ENCODE measurements around the gene PFKFB3. TPM values are rescaled to one million over a fixed set of nuclear protein-coding genes. Genes with fewer than 3 reads are reported as not detected.
"Not testable (repeated sequence)": the region's sequence is repeated elsewhere in the genome, so short reads cannot be mapped to it uniquely, and the experiment has no call there.

PFKFB3 gene
- total RNA-seq, 2 donors from 2014 or later: 23.4 to 70.7 TPM

GRCh38 chr10:6204063-6204340 is 1.3 kb downstream of the PFKFB3 start:
- no peak for TF ChIP-seq CTCF (IDR thresholded peaks at IDR 0.05)
- H3K27me3 ChIP-seq: no peaks in the 10 kb centered on the region
- peak overlapping the region; percentile 56 to 58 for H3K9ac ChIP-seq (ENCODE audit: low read depth in 2 of 2, low read length in 2 of 2)
- H3K4me3 ChIP-seq: peak overlapping the region; percentile 75
- H3K27ac ChIP-seq: peak overlapping the region; percentile 35
- intact Hi-C loops (cut with DNase I): loop anchor here (5.0 kb wide), 1 partner anchor 42 kb away; no protein-coding TSS in a partner anchor
- H3K4me1 ChIP-seq: peaks cover 11% of the 10 kb centered on the region
- no peaks in the 10 kb centered on the region for H3K9me3 ChIP-seq
- H3K36me3 ChIP-seq: no peaks in the 10 kb centered on the region
- peak; percentile 59 for DNase-seq

- intact Hi-C loops (cut with DNase I): loop anchor here (5.0 kb wide), 1 partner anchor 42 kb away; no protein-coding TSS in a partner anchor
- H3K27me3 ChIP-seq: no peaks in the 10 kb centered on the region
- DNase-seq: peak; percentile 43
These were observed 1.8 kb downstream of the PFKFB3 start for GRCh38 chr10:6204341-6205191.

GRCh38 chr10:6206486-6206885 is 3.8 kb downstream of the PFKFB3 start:
- H3K27me3 ChIP-seq; H3K9me3 ChIP-seq; H3K36me3 ChIP-seq; H3K9ac ChIP-seq (ENCODE audit: low read depth in 2 of 2, low read length in 2 of 2); H3K4me3 ChIP-seq; DNase-seq; H3K27ac ChIP-seq; intact Hi-C loops (cut with DNase I): not testable (repeated sequence)
- peaks cover 11% of the 10 kb centered on the region for H3K4me1 ChIP-seq

More at GRCh38 chr10:6204341-6205191, 1.8 kb downstream of the PFKFB3 start:
- Histone ChIP-seq H3K4me3 (peak overlapping the region; percentile 75), H3K9ac (ENCODE audit: low read depth in 2 of 2, low read length in 2 of 2) (peak overlapping the region in 1 of 2 donors; percentile 56), H3K36me3 (no peaks in the 10 kb centered on the region), H3K27ac (no peak overlapping the region), H3K4me1 (peaks cover 11% of the 10 kb centered on the region), H3K9me3 (no peaks in the 10 kb centered on the region)
- TF ChIP-seq CTCF (IDR thresholded peaks at IDR 0.05): no peak

GRCh38 chr10:6207658-6208057 is 4.9 kb downstream of the PFKFB3 start:
- Histone ChIP-seq H3K9ac (ENCODE audit: low read depth in 2 of 2, low read length in 2 of 2) (no peak overlapping the region), H3K4me1 (peaks cover 7% of the 10 kb centered on the region), H3K27me3 (no peaks in the 10 kb centered on the region), H3K36me3 (no peaks in the 10 kb centered on the region), H3K9me3 (no peaks in the 10 kb centered on the region), H3K4me3 (no peak overlapping the region), H3K27ac (no peak overlapping the region)
- no peak for TF ChIP-seq CTCF (IDR thresholded peaks at IDR 0.05)
- DNase-seq: no peak
- intact Hi-C loops (cut with DNase I): no loop called here

- Histone ChIP-seq H3K9me3 (no peaks in the 10 kb centered on the region), H3K4me1 (peaks cover 6% of the 10 kb centered on the region), H3K9ac (ENCODE audit: low read depth in 2 of 2, low read length in 2 of 2) (peak overlapping the region in 1 of 2 donors; percentile 24), H3K27me3 (no peaks in the 10 kb centered on the region), H3K4me3 (no peak overlapping the region), H3K27ac (no peak overlapping the region), H3K36me3 (no peaks in the 10 kb centered on the region)
- no peak for TF ChIP-seq CTCF (IDR thresholded peaks at IDR 0.05)
- intact Hi-C loops (cut with DNase I): no loop called here
- no peak for DNase-seq
These were observed 6.1 kb downstream of the PFKFB3 start for GRCh38 chr10:6208799-6209235.

GRCh38 chr10:6211341-6211670 is 8.6 kb downstream of the PFKFB3 start:
- Histone ChIP-seq H3K9me3 (no peaks in the 10 kb centered on the region), H3K36me3 (peaks cover 6% of the 10 kb centered on the region), H3K27ac (no peak overlapping the region), H3K4me1 (no peaks in the 10 kb centered on the region), H3K27me3 (no peaks in the 10 kb centered on the region), H3K9ac (ENCODE audit: low read depth in 2 of 2, low read length in 2 of 2) (no peak overlapping the region), H3K4me3 (no peak overlapping the region)
- TF ChIP-seq CTCF (IDR thresholded peaks at IDR 0.05): no peak
- intact Hi-C loops (cut with DNase I): no loop called here
- DNase-seq: no peak
